ENCODE results near the gene CHRNA4.

CHRNA4 gene

DNA sequence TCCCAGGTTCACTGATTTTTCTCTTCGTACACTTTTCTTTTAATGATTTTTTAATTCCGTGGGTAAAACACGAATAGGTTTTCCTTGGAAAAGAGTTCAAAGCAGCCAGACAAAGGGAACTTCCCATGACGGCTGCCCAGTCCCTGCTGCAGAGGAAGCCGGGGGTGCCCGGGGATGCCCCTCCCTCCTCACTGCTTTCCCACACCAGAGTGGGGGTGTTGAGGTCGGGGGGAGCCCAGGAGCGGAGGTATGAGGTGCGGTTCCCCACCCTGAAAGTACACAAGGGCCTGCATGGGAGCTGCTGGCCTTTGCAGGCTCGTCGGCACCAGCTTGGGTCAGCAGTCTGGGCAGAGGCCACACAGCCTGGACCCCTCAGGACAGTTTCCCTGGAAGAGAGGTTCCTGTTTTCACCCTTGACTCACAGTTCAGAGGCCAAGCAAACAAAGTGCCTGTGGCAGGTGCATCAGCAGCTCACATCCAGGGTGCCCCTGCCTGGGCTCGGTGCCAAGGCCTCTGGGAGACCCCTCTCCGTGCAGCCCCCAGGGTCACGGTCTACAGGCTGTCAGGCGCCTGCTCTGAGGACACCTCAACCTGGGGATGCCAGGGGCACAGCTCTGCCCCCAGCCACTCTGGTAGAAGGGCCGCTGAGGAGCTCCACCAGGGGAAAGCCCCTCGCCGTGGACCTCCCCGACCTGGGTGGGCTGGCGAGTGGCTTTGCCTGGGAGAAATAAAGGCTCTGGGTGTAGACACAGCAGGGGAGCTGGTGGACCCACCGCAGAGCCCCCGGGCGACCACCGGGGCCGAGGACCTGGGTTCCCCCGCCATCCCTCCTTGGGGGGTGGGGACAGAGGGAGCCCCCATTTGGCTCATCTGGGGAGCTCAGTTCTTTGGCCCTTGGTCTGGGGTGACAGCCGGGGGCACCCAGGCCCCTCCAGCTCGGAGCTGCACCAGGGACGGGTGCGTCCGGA is 15.4 kb upstream of the CHRNA4 start:
- no peak for DNase-seq

DNA sequence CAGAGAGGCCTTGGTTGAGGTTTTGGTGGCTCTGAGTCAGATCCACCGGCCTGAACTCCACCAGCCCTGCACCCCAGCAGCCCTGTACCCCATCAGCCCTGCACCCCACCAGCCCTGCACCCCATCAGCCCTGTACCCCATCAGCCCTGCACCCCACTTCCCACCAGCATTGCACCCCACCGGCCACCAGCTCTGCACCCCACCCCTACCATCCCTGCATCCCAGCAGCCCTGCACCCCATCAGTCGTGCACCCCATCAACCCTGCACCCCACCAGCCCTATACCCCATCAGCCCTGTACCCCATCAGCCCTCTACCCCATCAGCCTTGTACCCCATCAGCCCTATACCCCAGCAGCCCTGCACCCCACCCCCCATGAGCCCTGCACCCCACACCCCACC is 14.3 kb upstream of the CHRNA4 start:
- DNase-seq: no peak

DNA sequence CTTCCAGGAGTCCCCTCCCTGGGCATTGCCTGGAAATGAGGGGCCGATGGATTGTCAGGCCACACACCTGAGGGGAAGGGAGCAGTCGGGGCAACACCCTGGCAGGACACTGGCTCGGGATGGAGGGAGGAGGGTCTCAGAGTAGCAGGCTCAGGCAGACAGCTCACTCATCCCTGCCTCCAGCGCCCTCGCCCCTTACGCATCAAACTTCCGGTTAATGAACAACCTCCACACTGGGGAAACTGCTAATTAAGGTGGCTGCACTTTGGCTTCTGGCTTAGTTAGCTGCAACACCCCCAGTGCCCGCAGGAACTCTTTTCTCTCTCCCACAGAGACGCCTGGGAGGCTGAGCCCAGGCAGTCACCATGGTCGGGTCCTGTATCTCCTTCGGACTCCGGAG is 13.4 kb upstream of the CHRNA4 start:
- DNase-seq: no peak

DNA sequence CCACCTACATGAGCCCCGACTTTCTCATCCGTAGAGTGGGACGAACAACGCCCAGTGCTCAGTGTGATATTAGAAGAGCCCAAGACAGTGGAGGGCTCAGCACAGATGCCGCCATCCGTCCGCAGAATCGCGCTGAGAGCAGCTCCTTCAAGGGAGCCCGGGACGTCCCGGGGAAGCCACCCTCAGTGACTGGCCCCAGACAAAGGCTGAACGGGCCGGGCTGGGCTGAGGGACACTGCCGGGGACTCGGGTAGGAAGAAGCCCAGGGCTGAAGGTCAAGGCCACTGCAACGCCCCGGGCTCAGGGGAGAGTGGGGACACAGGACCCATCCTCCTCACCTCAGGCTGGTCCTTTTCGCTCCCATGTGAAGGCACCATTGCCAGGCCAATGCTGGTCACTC is 12.8 kb upstream of the CHRNA4 start:
- no peak for DNase-seq

GRCh38 chr20:63372971-63373885 is 12.1 kb upstream of the CHRNA4 start:
- no peak for DNase-seq

DNA sequence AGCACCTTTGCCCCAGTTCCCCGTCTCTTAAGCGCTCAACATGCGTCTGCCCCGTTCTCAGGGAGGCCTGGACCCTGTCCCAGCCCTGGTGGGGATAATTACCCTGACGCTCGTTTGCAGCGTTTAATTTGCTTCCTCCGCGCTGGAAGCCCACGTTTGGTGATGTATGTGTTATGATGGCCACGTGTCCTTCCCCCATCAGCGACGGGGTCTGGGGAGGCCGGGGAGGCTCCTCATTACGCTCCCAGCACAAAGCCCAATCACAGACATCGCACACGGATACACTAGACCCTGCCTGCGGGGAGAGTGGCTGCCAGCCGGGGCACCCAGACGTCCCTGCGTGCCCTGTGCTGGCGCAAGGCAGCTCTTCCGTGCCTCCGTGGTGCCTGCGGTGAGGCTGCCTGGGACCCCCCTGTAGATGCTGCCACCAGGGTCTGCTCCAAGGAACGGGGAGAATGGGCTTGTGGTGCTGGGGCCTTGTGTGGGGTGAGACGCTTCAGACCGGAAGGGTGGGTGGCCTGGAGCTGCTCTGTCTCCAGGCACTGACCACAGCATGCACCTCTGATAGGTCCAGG is 10.2 kb upstream of the CHRNA4 start:
- no peak for DNase-seq

DNA sequence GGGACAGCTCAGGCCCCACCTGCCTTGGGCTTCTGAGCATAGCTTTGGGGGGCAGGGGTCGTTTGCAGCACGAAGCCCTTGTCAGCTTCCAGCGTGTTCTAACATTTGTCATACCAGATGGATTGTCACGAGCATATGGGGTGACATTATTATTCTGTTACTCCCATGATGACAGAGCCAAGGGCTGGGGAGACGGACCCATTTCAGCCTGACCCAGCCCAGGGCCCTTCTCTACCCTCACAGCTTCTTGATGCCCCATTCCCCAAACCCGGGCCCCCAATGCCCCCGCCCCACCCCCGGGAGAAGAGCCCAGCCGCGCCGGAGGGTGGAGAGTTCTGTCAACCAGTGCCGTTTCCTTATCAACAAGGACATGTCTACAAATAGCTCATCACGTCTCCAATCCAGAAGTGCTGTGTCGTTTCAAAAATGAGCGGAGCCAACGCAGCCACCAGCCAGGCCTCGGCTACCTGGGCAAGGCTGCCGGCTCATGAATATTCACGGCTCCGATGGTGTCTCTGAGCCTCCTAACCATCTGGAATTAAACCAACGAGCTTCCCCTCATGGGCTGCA is 9.6 kb upstream of the CHRNA4 start:
- no peak for DNase-seq

GRCh38 chr20:63369724-63370617 is 8.8 kb upstream of the CHRNA4 start:
- no peak for DNase-seq

- DNase-seq: no peak
Observed at GRCh38 chr20:63369024-63369530, 7.9 kb upstream of the CHRNA4 start.

DNA sequence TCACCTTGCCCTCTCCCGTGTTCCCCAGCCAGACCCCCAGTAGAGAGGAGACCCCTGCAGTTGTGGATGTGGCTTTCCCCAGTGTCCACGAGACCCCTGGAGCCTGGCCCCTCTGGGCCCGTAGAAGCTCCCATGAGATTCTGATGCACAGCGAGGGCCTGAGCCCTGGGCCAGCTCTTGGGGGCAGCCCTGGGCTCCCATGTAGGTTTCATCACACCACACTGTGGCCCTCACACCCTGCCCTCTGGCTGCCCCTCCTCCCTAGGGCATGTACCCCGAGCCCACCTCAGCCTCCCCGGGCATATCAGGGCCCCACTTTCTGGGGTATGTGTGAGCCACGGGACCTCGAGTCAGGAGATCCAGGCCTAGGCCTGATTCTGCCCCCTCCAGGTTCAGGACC is 7.0 kb upstream of the CHRNA4 start:
- no peak for DNase-seq

GRCh38 chr20:63367446-63368055 is 6.4 kb upstream of the CHRNA4 start:
- no peak for DNase-seq

DNA sequence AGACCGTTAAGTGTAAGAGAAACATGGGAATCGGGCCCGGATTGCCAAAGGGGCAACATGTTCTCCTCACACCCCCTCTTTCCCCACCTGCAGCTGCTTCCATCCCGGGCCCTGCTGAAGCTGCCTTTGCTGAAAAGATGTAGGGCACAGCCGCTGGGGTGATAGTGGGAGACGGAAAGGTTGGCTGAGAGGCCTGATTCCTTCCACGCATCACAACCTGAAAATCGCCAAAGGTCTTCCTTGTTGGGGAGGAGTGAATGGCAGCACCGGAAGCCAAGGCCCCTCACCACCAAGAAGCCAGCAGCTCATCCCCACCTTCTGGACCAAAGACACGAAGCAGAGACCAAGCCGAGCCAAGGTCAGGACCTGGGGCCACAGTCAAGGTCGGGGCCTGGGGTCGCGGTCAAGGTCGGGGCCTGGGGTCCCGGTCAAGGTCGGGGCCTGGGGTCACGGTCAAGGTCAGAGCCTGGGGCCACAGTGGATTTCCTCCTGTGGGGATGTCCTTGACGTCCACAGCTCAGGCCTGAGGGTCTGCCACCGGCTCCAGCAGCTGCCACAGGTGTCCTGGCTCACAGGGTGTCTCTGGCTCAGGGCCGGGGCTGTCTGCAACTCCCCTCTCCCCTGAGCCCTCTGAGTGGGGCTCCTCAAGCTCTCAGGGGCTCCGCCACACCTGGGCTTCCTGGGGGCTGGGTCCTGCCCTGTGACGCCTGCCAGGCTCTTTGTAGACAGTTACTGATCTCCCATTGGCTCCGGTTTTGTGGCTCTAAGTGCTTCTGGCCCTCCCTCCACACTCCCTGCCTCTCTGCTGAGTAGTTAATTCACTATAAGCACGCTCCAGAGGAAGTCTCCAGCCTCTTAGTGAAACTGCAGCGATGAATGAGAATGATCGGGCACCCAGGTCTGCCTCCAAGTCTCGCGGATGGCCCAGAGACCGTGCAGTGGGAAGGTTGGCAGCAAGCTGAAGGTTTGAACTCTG is 5.5 kb upstream of the CHRNA4 start:
- DNase-seq: no peak

DNA sequence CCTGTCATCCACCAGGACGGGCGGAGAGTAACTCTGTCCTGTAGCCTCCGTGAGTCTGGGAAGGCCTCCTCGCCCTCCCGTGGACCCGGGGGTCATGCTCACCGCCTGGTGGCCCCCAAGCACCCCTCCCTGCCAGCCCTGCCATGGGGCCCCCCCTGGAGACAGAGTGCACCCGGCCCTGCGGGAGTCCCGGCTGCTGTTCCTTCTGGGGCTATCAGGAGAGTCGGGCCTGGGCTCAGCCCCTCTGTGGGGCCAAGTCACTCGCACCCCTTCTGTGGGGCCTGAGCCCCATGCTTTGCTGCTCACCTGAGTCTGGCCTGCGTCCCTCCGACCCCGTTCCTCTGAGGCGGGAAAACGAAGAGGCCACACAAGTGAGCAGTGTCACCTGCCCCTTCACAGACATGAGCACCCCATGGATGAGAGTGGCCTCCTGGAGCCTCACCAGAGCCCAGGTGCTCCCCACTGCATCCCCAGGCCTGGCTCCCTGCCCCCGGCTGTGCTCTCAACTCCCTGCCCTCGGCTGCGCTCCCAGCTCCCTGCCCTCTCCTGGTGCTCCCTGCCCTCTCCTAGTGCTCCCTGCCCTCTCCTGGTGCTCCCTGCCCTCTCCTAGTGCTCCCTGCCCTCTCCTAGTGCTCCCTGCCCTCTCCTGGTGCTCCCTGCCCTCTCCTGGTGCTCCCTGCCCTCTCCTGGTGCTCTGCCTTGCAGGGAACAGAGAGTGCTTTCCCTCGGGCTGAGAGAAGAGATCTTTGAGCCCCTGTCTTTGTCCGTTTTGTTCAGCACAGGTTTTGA is 4.6 kb upstream of the CHRNA4 start:
- DNase-seq: no peak

GRCh38 chr20:63364801-63365585 is 3.8 kb upstream of the CHRNA4 start:
- no peak for DNase-seq

- no peak for DNase-seq
Observed at GRCh38 chr20:63363981-63364561, 2.9 kb upstream of the CHRNA4 start.

DNA sequence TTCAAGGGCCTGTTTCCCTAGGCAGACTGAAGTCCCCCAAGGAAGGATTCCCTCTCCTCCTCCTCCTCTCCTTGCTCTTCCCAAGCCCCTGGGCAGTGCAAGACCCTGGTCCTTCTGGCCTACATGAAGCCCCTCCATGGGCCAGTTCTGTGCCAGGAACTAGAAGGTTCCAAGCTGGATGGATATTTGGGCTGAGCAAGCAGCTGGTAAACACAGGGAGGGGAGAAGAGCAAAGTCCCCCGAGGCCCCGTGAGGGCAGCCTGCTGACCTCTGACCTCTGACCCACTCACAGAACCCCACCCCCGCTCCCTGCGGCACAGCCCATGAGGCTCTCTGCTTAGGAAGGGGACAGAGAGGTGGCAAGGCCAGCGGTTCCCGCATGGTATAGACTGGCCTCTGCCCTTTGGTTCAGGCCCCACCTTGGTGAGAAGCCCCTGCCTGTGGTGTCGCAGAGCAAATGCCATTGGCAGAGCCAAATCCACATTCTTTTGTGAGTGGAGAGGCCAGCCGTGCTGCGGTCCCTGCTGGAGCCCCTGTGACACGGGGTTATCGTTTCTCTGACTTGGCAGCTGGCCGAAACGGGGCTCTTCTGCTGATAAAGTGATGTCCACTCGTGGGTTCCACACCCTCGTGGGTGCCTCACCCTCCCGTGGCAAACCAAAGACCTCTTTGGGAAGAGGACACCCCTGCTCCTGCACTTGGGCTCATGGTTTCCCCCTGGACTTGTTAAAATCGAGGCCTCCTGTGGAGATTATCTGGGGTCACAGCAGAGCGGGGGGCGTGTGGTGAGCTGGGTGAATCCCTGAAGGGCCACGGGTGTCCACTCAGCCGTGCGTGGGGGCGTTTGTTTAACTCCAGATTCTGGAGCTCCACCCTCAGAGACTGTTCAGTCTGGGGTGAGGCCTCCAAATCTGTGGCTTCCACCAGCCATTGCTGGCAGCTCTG is 2.1 kb upstream of the CHRNA4 start:
- DNase-seq: no peak

All from NCI-H1930 (cell line).